HepG2 (cell line): ENCODE results near the gene ZNF559. TPM values are rescaled to one million over a fixed set of nuclear protein-coding genes. Genes with fewer than 3 reads are reported as not detected.

ENCODE experiments used
- ATAC-seq: fragments of 200-7000 bp; cut with Tn5 transposase; 3 replicates; pipeline ENCODE4 v1.9.1; 2020; ENCODE audit warnings: mild to moderate bottlenecking, moderate library complexity
- BruUV-seq: library from RNA; stranded (reverse); fragments of 400-500 nt; replicated peaks from 2 replicates; lab custom pipeline; 2021; lab: Mats Ljungman, UMichigan
- CTCF ChIA-PET: fragments of 300-600 bp; formaldehyde crosslinking; extraction: SDS; loops from one replicate; lab custom pipeline; 2021; ENCODE audit warnings: low total read pairs, inconsistent platforms, low intra/inter-chr PET ratio; lab: Yijun Ruan, JAX
- POLR2A ChIA-PET: fragments of 350-600 bp; sonication (Branson Sonifier 250); formaldehyde crosslinking; loops from one replicate; lab custom pipeline; 2020; ENCODE audit warnings: antibody characterized with exemption, inconsistent platforms; lab: Yijun Ruan, JAX
- DNase-seq: peaks from one replicate; pipeline ENCODE4 v3.0.0-alpha.2; 2015; ENCODE audit warnings: low spot score
- FAIRE-seq: peaks from 3 replicates; lab custom pipeline; 2011; peaks lifted over from hg19 to GRCh38; lab: Jason Lieb, UNC
- H2AFZ ChIP-seq: one replicate; pipeline ENCODE4 v1.6.1; 2011; ENCODE audit warnings: low read length, inconsistent platforms
- H3K27ac ChIP-seq: fragments of 300-600 bp; 3 replicates; pipeline ENCODE4 v1.8.0; 2011; ENCODE audit warnings: mixed run types, mild to moderate bottlenecking, mixed read lengths, low read length, inconsistent platforms; ENCODE audit not compliant: insufficient read depth; ENCODE audit errors: extremely low read length
- H3K27me3 ChIP-seq, 2 experiments: fragments of 200-600 bp in 1 of 2; 2 replicates in 1 of 2; 3 replicates in 1 of 2; pipeline versions ENCODE4 v1.6.0 to v1.8.0; 2011; ENCODE audit warnings: low read length in 2 of 2, mild to moderate bottlenecking in 2 of 2, moderate library complexity in 2 of 2, inconsistent platforms in 1 of 2; ENCODE audit not compliant: insufficient read depth in 2 of 2, control insufficient read depth in 1 of 2
- H3K36me3 ChIP-seq, 2 experiments: fragments of 200-600 bp in 1 of 2; replicated peaks in 1 of 2; 2 replicates in 1 of 2; 3 replicates in 1 of 2; pipeline versions ENCODE4 v1.5.1 to v1.8.0; 2011; ENCODE audit warnings: low read length in 2 of 2, inconsistent platforms in 1 of 2; ENCODE audit not compliant: insufficient read depth in 2 of 2, control insufficient read depth in 1 of 2
- H3K4me1 ChIP-seq: 2 replicates; pipeline ENCODE4 v1.5.1; 2012; ENCODE audit warnings: low read length, inconsistent platforms; ENCODE audit not compliant: insufficient read depth
- H3K4me2 ChIP-seq: 2 replicates; pipeline ENCODE4 v1.6.0; 2011; ENCODE audit warnings: low read depth, low read length, inconsistent platforms
- H3K4me3 ChIP-seq, 3 experiments: fragments of 200-600 bp in 1 of 3; sonication (generic), shearing (Covaris generic) in 1 of 3; replicated peaks in 1 of 3; 2 replicates each; pipeline ENCODE4 v1.5.1; 2011 to 2016; ENCODE audit warnings: low read length in 3 of 3, inconsistent platforms in 2 of 3, low read depth in 2 of 3, mild to moderate bottlenecking in 2 of 3, control low read depth in 1 of 3, mixed read lengths in 1 of 3; ENCODE audit not compliant: insufficient read depth in 1 of 3
- H3K79me2 ChIP-seq: one replicate; pipeline ENCODE4 v1.6.1; 2011; ENCODE audit warnings: low read length, inconsistent platforms; ENCODE audit not compliant: insufficient read depth
- H3K9ac ChIP-seq: 2 replicates; pipeline ENCODE4 v1.6.0; 2011; ENCODE audit warnings: mild to moderate bottlenecking, low read depth, low read length, inconsistent platforms; ENCODE audit not compliant: insufficient read depth
- H3K9me3 ChIP-seq: 2 replicates; pipeline ENCODE4 v1.5.1; 2012; ENCODE audit warnings: mild to moderate bottlenecking, low read length
- H4K20me1 ChIP-seq: 2 replicates; pipeline ENCODE4 v1.6.0; 2011; ENCODE audit warnings: inconsistent platforms, mild to moderate bottlenecking, low read length, moderate library complexity; ENCODE audit not compliant: insufficient read depth
- CREB1 ChIP-seq, 2 experiments: fragments of 450-650 bp in 1 of 2; IDR thresholded peaks; 2 replicates each; pipeline ENCODE4 v1.6.1; 2016 to 2017; ENCODE audit warnings: control low read depth in 1 of 2, mild to moderate bottlenecking in 1 of 2, missing compliant biosample characterization in 1 of 2, missing genetic modification characterization in 1 of 2
- HOMEZ ChIP-seq: IDR thresholded peaks from 2 replicates; pipeline ENCODE4 v1.6.1; 2016; ENCODE audit warnings: low read depth
- NCOA1 ChIP-seq: sonication (generic); formaldehyde crosslinking; IDR thresholded peaks from 2 replicates; pipeline ENCODE4 v1.9.0; 2021; ENCODE audit warnings: missing genetic modification reagents
- PHF21A ChIP-seq: sonication (generic); formaldehyde crosslinking; IDR thresholded peaks from 2 replicates; pipeline ENCODE4 v1.5.0; 2020; ENCODE audit warnings: mild to moderate bottlenecking, missing genetic modification reagents
- RFXAP ChIP-seq: sonication (generic); formaldehyde crosslinking; IDR thresholded peaks from 2 replicates; pipeline ENCODE4 v1.4.0; 2020; ENCODE audit warnings: missing genetic modification reagents, borderline replicate concordance
- TBX2 ChIP-seq: sonication (generic); formaldehyde crosslinking; IDR thresholded peaks from 2 replicates; pipeline ENCODE4 v1.5.0; 2020; ENCODE audit warnings: missing genetic modification reagents, mild to moderate bottlenecking, borderline replicate concordance
- ZNF713 ChIP-seq: sonication (generic); formaldehyde crosslinking; IDR thresholded peaks from 2 replicates; pipeline ENCODE4 v1.4.0; 2020; ENCODE audit warnings: mild to moderate bottlenecking, missing genetic modification reagents
- ZNF792 ChIP-seq: IDR thresholded peaks from 2 replicates; pipeline ENCODE4 v1.6.1; 2016
- WGBS: methylation state at CpG from one replicate; pipeline ENCODE4 v1.1.6; 2017; ENCODE audit warnings: low lambda C conversion rate; 5-methylcytosine and 5-hydroxymethylcytosine counted together
- in situ Hi-C: cut with HindIII; loops from 2 replicates; pipeline ENCODE4 v1.10.0; 2017; ENCODE audit warnings: low pct_unique_long_range_greater_than_20kb; ENCODE audit not compliant: extremely low pct_ligation_motif_present
- intact Hi-C: fragments of 100-400 bp; cut with micrococcal nuclease; formaldehyde crosslinking; loops from one replicate; pipeline ENCODE4 v1.10.0; 2022; ENCODE audit not compliant: unreplicated experiment
- polyA plus RNA-seq, 8 experiments: library from polyadenylated mRNA; depleted of rRNA in 3 of 8; stranded (reverse) in 7 of 8; unstranded in 1 of 8; fragments of >200 nt; fragmentation: Illumina TruSeq in 4 of 8; extraction: Trizol in 4 of 8; gene quantifications; 2 replicates each; pipeline versions ENCODE4 v1.2.1 to v1.2.3, GENCODE V29; 2011 to 2016; ENCODE audit warnings: low read depth in 4 of 8, missing spikeins in 1 of 8, mixed read lengths in 1 of 8; ENCODE audit not compliant: insufficient read depth in 1 of 8
- total RNA-seq, 5 experiments: library from RNA; depleted of rRNA; stranded (reverse); fragments of >200 nt; fragmentation: Illumina TruSeq; extraction: Trizol; gene quantifications; 2 replicates each; pipeline ENCODE4 v1.2.3, GENCODE V29; 2016; ENCODE audit warnings: low read depth in 1 of 5
- TF ChIP-seq, protein P1 (sequence below): sonication (generic); formaldehyde crosslinking; IDR thresholded peaks from 2 replicates; pipeline ENCODE4 v1.5.1; 2020; ENCODE audit warnings: mild to moderate bottlenecking, missing genetic modification reagents, moderate library complexity

ZNF559 gene
- total and polyA plus RNA-seq, 2 of the 13 experiments (the other 11 are each of a cell fraction or from before 2014, with no cell fraction given) = 6.3 to 9.8 TPM

DNA sequence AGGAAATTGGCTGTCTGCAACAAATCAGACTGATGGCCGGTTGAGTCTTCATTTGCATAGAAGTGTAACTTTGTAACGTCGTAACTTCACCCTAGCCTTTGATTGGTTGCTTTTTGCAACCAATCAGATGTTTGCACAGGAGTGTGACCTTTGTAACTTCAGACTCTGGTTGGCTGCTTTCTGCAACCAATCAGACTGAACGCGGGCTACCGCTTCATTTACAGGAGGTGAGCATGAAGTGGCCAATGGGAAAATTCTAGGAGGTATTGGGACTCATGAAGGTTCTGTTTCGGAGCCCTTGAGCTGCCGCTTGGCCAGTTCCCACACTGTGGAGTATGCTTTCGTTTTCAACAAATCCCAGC is 441 bp upstream of the ZNF559 start (continued):
- TF ChIP-seq NCOA1 (CRISPR knock-in tag) (no peak), RFXAP (CRISPR knock-in tag) (0 out of 2 replicates have a peak, but pooled peaks have one; percentile 48), ZNF792 (CRISPR knock-in tag) (no peak), PHF21A (0 out of 2 replicates have a peak, but pooled peaks have one; percentile 29), ZNF713 (no peak), CREB1 (IDR thresholded peaks at IDR 0.05) (no peak), CREB1 (CRISPR knock-in tag; IDR thresholded peaks at IDR 0.05) (0 out of 2 replicates have a peak, but pooled peaks have one; percentile 30)

DNA sequence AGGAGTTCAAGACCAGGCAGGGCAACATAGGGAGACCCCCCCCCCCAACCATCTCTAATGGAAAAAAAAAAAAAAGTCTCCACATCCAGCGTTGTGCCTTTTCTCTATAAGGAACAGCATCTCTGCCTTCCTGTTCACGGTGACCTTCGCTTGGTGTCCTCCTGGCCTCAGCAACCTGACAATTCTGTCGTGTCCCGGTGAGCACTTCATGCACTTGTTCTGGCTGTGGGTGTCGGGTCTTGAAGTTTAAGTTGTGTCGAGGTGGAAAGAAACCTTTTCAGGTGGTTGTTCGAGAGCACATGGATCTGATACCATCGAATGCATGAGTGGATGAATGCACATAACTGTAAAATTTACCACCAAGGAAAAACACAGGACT is 594 bp downstream of the ZNF559 start:
- 0 out of 2 replicates have a peak, but pooled peaks cover 10% of the 10 kb centered on the region for H3K4me1 ChIP-seq
- H3K27me3 ChIP-seq = no peaks in the 10 kb centered on the region
- H3K4me3 ChIP-seq = peak overlapping the region; percentile 52 to 74 (median 64); a peak in 5 of 6 replicates
- 65% methylated on average over 9 of the region's 9 CpGs for WGBS
- FAIRE-seq (no peak), ATAC-seq (no peak), DNase-seq (no peak)
- no peak overlapping the region for H2AFZ ChIP-seq
- H3K9ac ChIP-seq = peak overlapping the region; percentile 72
- H3K4me2 ChIP-seq = peak overlapping the region; percentile 71
- 0 out of 5 replicates have a peak, but pooled peaks cover 0 to 3% of the 10 kb centered on the region in 2 experiments for H3K36me3 ChIP-seq
- H3K79me2 ChIP-seq = no peaks in the 10 kb centered on the region
- no peaks in the 10 kb centered on the region for H4K20me1 ChIP-seq
- BruUV-seq = TSS peak; percentile 77
- TF ChIP-seq HOMEZ (CRISPR knock-in tag) (no peak), TBX2 (CRISPR knock-in tag) (0 out of 2 replicates have a peak, but pooled peaks have one; percentile 4)
- TF ChIP-seq, protein P1, sequence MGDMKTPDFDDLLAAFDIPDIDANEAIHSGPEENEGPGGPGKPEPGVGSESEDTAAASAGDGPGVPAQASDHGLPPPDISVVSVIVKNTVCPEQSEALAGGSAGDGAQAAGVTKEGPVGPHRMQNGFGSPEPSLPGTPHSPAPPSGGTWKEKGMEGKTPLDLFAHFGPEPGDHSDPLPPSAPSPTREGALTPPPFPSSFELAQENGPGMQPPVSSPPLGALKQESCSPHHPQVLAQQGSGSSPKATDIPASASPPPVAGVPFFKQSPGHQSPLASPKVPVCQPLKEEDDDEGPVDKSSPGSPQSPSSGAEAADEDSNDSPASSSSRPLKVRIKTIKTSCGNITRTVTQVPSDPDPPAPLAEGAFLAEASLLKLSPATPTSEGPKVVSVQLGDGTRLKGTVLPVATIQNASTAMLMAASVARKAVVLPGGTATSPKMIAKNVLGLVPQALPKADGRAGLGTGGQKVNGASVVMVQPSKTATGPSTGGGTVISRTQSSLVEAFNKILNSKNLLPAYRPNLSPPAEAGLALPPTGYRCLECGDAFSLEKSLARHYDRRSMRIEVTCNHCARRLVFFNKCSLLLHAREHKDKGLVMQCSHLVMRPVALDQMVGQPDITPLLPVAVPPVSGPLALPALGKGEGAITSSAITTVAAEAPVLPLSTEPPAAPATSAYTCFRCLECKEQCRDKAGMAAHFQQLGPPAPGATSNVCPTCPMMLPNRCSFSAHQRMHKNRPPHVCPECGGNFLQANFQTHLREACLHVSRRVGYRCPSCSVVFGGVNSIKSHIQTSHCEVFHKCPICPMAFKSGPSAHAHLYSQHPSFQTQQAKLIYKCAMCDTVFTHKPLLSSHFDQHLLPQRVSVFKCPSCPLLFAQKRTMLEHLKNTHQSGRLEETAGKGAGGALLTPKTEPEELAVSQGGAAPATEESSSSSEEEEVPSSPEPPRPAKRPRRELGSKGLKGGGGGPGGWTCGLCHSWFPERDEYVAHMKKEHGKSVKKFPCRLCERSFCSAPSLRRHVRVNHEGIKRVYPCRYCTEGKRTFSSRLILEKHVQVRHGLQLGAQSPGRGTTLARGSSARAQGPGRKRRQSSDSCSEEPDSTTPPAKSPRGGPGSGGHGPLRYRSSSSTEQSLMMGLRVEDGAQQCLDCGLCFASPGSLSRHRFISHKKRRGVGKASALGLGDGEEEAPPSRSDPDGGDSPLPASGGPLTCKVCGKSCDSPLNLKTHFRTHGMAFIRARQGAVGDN (CRISPR knock-in tag) = peak; percentile 0; the same call in 1 of the 2 replicates
- CTCF ChIA-PET = no interaction called here
- intact Hi-C loops (no loop called here), in situ Hi-C loops (no loop called here)
- H3K9me3 ChIP-seq = peaks cover 25% of the 10 kb centered on the region
- peak overlapping the region; percentile 74 for H3K27ac ChIP-seq
- POLR2A ChIA-PET = no interaction called here
